ENCODE data around the gene LSM14B.

DNA sequence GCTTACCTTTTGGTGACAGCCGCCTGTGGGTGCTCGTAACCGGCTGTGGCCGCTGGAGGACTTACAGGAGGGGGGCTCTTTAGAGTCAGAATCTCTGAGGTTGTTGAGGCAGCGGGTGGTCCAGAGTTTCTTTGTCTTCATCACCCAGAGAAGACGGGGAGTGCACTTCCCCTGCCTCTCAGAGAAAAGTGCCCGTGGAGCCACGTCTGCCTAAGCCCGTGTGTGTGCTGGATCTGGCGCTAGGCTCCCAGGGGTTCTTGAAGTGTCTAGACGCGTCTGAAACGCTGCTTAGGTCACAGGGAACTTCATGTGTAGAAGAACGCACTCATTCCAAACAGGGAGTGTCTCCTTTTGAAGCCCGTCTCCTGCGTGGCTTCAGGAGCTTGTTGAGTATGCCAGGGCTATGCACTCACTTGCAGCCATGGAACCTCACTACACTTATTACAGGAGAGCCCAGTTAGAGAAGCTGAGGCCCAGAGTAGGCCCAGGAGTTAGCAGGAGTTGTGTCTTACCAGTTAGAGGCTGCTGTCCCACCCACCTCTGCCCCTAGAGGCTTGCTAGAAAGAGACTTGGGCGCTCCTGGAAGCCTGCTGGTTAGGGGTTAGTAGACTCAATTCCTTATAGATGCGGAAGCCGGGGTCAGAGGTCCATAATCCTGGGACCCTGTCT, 1.3 kb downstream of the LSM14B start:
- TF ChIP-seq, protein P1, sequence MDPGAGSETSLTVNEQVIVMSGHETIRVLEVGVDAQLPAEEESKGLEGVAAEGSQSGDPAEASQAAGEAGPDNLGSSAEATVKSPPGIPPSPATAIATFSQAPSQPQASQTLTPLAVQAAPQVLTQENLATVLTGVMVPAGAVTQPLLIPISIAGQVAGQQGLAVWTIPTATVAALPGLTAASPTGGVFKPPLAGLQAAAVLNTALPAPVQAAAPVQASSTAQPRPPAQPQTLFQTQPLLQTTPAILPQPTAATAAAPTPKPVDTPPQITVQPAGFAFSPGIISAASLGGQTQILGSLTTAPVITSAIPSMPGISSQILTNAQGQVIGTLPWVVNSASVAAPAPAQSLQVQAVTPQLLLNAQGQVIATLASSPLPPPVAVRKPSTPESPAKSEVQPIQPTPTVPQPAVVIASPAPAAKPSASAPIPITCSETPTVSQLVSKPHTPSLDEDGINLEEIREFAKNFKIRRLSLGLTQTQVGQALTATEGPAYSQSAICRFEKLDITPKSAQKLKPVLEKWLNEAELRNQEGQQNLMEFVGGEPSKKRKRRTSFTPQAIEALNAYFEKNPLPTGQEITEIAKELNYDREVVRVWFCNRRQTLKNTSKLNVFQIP (CRISPR knock-in tag; IDR thresholded peaks at IDR 0.05; ENCODE audit: borderline replicate concordance, low read depth) = no peak
- no peak for TF ChIP-seq ZNF8 (CRISPR knock-in tag; IDR thresholded peaks at IDR 0.05)
- no peak for TF ChIP-seq SNAI2 (CRISPR knock-in tag; IDR thresholded peaks at IDR 0.05)
- no peak for TF ChIP-seq ISL1 (CRISPR knock-in tag; IDR thresholded peaks at IDR 0.05)
- no peak for TF ChIP-seq ZFP3 (CRISPR knock-in tag; IDR thresholded peaks at IDR 0.05)
- no peak for TF ChIP-seq RARB (CRISPR knock-in tag; IDR thresholded peaks at IDR 0.05)
- no peak for TF ChIP-seq ZFP30 (CRISPR knock-in tag; IDR thresholded peaks at IDR 0.05)
- TF ChIP-seq, protein P2, sequence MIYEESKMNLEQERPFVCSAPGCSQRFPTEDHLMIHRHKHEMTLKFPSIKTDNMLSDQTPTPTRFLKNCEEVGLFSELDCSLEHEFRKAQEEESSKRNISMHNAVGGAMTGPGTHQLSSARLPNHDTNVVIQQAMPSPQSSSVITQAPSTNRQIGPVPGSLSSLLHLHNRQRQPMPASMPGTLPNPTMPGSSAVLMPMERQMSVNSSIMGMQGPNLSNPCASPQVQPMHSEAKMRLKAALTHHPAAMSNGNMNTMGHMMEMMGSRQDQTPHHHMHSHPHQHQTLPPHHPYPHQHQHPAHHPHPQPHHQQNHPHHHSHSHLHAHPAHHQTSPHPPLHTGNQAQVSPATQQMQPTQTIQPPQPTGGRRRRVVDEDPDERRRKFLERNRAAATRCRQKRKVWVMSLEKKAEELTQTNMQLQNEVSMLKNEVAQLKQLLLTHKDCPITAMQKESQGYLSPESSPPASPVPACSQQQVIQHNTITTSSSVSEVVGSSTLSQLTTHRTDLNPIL (CRISPR knock-in tag; IDR thresholded peaks at IDR 0.05; ENCODE audit: low read depth) = no peak
- no peak for TF ChIP-seq ZNF70 (CRISPR knock-in tag; IDR thresholded peaks at IDR 0.05)
- TF ChIP-seq ZC3H10 (CRISPR knock-in tag; IDR thresholded peaks at IDR 0.05) = no peak

Data from SK-N-SH treated with all-trans-retinoic acid at 6 μM for 48 hours (cell line).